ENCODE results near the gene PLXNA2.

PLXNA2 gene

GRCh38 chr1:208243967-208244916, at the start of gene PLXNA2:
Gene PLXNA2 (minus strand): TSS chr1:208244384. CDS start chr1:208217922, 26,462 bp downstream.
- DNase-seq = peak; percentile 73

DNA sequence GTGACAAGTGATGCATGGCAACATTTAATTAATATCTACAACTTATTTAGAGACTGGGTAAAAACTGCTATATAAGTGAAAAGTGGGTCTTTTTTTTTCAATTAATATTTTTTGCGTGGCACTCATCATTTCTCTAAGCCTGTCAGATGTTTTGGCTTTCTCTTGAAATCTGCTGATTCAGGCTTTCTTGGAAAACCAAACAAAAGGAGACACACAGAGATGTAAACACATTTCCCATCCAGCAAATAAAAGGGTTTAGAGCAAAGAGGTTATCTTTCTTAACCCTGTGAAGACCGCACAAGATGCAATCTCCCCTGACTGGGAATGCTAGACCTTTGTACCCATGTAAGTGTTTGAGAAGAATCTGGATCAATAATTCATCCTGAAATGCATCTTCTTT, 48.7 kb upstream of the PLXNA2 start:
- DNase-seq = no peak

GRCh38 chr1:208291923-208292711, 47.9 kb upstream of the PLXNA2 start:
- no peak for DNase-seq

- no peak for DNase-seq
Observed at GRCh38 chr1:208291129-208291528, 46.9 kb upstream of the PLXNA2 start.

GRCh38 chr1:208289716-208290115, 45.5 kb upstream of the PLXNA2 start:
- no peak for DNase-seq

- no peak for DNase-seq
Observed at GRCh38 chr1:208288495-208288894, 44.3 kb upstream of the PLXNA2 start.

DNA sequence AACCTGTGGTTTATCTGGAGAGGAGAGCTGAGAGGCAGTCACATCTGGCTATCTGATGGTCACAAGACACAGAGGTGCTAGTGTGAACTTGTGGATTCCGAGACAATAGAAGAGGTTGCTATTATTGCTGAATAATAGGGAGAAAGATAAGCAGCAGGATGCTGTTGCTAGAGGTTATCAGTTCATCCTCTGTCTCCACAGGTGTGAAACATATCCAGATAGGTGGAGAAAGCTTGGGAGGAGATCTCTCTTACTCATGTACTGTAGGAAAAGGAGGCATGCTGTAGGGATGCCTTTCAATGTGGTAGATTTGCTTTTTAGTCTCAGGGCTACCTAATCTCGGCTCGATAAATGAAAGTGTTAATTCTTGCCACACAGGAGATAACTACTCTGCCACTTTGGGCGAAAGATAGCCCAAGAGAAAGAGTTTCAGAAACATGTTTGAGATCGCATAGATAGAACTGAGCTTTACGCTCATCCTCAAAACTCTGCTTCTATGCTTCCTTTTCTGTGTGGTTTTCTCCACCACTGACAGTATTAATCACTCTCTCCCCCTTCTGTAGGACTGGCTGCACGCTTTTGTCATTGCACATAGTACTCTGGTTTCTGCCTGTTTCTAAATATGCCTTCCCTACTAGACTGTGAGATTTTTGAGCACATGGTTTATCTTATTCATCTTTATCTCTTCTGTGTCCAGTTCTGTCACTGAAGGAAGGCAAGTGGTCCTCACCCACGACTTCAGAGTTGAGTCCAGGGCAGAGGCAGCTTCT, 36.7 kb upstream of the PLXNA2 start:
- no peak for DNase-seq

DNA sequence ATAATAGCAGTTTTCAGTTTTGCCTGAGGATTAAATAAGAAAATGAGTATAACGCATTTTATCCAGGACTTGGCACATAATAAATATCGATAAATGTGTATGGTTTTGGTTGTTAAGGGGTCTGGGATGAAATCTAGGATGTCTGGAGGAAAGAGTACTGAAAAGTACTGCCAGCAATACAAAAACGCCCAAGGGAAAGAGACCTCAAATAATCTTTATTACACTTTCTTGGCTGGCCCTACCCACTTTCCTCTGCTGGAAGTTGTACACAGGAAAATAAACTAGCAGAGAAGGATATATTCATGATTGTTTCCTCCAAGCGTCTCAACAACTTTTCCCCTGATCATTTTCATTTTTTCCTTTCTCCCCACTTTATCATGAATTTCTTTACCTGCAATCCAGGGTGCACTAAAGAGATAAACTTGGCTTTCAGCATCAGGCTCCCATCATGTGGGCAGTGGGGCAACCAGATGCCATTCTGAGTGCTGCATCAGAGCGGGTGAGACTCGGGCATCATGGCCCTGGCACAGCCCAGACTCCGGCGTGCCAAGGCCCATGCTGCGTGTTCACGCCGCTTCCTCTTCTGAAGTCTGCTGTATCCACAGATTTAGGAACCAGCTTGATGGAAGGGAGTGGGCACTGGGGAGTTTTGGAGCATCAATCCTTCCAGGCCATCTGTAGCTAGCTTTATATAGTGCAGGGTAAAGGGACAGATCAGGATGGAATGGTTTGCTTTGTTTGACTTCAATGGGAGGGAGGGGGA, 35.8 kb upstream of the PLXNA2 start:
- DNase-seq = no peak

DNA sequence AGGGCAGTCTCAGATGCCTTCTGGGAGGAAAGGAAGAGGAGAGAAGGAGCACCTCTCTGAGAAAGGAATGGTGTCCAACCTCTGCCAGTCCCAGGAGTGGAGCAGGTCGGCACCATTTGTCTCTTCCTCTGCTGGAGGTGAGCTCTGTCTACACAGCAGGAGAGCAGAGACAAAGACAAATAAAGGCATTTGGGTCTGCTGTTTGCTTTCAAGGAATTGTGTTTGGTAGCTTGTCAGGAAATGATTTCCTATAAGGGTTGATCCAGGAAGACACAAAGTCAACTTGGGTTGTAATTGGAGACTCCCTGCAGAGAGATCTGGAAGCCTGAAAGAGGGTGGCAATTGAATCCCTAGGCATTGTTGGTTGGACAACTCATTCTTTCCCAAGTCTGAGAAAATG, 34.5 kb upstream of the PLXNA2 start:
- DNase-seq = peak; percentile 69

GRCh38 chr1:208276757-208277435, 32.7 kb upstream of the PLXNA2 start:
- no peak for DNase-seq

DNA sequence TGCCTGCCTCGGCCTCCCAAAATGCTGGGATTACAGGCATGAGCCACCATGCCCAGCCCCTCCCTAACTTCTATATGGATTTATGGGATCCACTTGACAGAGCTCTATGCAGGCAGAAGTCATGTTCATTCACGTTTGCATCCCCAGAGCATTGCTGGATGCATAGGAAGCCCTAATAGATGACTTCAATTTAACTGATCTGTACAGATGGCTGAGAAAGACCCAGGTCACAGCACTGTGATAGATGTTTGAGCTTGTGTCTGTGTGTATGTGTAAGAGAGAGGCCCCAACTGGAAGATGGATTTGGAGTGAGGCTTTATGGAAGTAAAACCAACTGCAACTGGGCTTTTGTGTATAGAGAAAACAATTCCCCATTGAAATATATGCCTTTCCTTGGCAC, 30.9 kb upstream of the PLXNA2 start:
- no peak for DNase-seq

DNA sequence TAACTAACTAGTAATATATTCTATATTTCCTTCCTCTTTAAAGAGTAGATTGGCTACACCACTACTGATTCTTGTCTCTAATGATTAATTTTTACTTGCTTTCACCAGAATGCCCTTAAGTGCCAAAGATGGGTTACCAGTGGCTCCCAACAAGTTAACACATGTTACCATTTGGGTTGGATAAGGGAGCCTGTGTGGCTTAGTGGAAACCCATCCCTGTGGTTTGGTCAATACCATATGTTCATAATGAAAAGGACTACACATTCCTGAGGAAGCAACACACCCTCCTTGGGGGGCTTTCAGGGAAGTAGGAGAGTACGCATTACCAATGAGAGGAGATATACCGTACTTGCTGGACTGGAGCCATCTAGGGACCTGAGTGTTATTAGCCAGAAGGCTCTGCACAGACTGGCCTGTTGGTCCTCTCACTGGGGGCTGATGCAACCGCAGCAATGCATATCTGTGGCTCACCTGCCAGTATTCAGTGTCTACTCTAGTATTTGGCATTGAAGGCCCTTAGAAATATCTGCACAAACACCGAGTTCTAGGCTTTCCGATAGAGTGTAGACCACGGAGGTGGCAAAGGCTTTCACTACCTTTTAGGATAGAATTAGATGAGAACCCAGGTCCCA, 29.3 kb upstream of the PLXNA2 start:
- no peak for DNase-seq

DNA sequence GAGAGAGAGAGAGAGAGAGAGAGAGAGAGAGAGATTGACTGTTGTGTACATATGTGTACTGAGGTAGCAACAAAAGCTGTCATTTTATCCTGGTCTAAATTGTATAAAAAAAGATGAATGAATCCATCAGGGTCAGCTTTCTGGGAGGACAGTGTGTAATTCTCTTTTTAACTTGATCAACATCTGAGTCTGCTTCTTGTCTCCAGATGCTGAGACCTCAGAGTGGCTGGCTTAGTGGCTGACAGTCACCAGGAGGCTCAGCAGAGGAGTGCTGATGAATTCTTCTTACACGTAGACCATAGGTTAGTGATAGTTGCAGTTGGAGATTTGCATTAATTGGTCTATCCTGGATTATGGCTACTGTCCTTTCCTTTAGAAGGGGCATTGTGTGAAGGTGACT, 28.5 kb upstream of the PLXNA2 start:
- no peak for DNase-seq

- no peak for DNase-seq
Observed at GRCh38 chr1:208272311-208272710, 28.1 kb upstream of the PLXNA2 start.

- no peak for DNase-seq
Observed at GRCh38 chr1:208271236-208271635, 27.1 kb upstream of the PLXNA2 start.

- DNase-seq = peak; percentile 17
Observed at GRCh38 chr1:208270651-208271141, 26.5 kb upstream of the PLXNA2 start.

DNA sequence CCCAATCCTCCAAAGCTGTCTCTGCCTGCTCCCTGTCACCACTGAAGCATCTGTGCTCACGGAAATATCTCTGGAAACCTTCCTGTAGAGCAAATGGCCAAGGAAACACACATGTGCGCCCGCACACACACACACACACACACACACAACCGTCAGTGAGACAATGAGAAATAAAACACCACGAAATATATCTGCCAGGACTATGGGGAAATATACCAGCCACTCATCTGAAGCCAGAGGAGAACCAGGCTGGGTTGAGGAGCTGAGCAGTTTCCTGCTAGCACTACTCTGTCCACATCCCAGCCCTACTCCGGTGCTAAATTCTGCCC, 25.1 kb upstream of the PLXNA2 start:
- DNase-seq = no peak

DNA sequence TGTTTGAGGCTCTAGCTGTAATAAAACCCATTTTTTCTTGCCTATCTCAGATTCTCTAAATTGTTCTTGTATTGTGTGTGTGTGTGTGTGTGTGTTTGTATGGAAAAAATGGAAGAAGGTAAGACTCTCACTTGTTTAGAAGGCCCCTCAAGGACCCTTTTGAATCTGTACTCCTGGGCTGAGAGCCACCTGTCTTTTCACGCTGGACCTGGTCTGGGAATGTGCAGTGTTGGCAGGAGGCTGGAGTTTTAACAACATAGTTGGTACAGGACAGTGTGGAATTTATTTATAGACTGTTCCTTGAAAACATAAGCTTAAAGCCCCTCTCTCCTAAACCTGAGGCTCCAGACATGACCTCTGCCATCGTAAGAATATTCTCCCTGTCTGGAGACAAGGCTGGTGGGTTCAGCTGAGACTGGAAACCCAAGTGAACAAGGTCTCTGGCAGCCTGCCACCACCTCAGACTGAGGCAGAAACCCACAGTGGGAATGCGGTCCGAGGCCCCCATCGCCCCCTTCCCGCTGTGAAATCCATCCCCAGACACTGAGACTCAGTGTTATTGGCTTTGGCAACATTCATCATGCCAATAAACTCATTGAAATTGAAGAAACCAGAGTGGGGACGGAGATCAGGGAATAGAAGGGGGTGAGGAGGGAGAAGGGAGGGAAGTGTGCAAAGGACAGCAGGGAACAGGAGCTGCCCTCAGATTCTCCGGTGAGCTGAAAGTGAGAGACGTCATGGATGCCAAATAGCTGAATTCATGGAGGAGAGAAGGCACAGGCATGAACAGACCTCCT, 24.6 kb upstream of the PLXNA2 start:
- no peak for DNase-seq

- no peak for DNase-seq
Observed at GRCh38 chr1:208265525-208265924, 21.3 kb upstream of the PLXNA2 start.

- DNase-seq = no peak
Observed at GRCh38 chr1:208265122-208265469, 20.9 kb upstream of the PLXNA2 start.
